ENCODE data around the gene OR8S1.

Gene OR8S1

GRCh38 chr12:48557919-48558318, 32.5 kb downstream of the OR8S1 start:
- no peak for DNase-seq

- no peak for DNase-seq
These were observed 42.3 kb downstream of the OR8S1 start for GRCh38 chr12:48567731-48568130.

- DNase-seq = no peak
These were observed 44.5 kb downstream of the OR8S1 start, which contains the start of gene LALBA for GRCh38 chr12:48569946-48570345. Gene LALBA (minus strand): TSS chr12:48570046. CDS start chr12:48570020, 26 bp downstream.

DNA sequence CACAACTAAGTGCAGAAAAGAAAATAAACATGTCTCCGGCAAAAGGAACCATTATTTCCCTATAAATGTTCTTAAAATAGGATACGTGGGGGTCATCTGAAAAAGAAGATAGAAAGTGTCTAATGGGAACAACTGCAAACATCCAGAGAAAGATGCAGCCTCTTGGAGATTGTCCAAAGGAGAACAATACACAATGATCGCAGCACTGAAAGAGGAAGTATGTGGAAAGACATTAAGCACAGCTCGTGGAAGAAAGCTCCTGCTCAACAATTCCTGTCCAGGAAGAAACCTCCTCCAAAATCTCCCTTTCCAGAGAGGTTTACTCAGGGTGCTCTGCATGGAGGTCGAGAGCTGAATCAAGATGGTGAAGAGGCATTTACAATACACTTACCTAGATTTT, 46.9 kb downstream of the OR8S1 start:
- no peak for DNase-seq

All from effector CD4-positive, alpha-beta T cell (primary cell).